NOMO-1 treated with dmso at 0.1 percent for 144 hours (cell line): Measurements from ENCODE around the gene NTNG1.

Source experiments
- DNase-seq: peaks from one replicate; lab custom pipeline; 2025; ENCODE audit not compliant: unreplicated experiment; lab: John Stamatoyannopoulos, UW

Gene NTNG1

DNA sequence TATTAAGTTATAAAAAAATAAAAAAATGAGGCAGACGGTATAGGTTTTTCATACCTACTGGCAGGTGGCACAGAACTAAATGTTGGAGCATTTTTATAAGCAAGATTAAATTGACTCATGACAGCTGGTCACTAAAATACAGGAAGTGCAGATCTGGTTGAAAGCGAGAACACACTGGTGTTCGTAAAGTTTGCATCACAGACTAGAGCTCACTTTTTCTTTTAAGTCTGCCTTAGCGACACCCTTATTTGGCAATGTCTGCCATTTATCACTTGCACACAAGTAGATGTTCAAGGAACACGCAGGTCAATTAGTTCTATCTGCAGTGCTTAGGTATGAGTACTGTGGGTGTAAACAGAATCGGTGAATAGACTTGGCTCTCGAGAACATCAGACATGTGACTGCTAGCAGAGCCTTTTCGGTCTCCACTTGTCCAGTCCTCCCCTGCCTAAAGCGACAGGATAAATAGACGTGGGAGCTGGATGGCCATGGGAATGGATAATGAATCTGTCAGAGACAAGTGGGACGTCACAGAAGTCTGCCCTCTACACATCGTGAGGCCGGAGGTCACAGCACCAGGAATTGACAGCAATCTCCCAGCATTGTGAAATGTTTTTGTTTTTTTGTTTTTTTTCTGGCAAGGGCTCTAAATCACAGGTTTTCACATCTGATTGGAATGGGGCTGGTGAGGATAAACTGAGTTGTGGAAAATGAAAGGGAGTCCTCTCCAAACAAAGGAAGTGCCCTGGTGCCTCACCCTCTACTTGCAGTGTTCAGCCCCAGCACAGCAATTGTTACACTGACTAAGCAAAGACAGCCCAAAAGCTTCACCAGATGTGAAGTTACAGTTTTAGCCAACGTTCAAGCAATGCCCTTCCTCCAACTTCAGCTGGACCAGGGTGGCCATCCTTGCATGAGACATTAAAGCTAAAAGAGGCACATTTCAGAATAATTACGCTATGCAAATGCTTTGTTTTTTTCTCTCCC, 248.9 kb downstream of the NTNG1 start:
- DNase-seq = no peak

DNA sequence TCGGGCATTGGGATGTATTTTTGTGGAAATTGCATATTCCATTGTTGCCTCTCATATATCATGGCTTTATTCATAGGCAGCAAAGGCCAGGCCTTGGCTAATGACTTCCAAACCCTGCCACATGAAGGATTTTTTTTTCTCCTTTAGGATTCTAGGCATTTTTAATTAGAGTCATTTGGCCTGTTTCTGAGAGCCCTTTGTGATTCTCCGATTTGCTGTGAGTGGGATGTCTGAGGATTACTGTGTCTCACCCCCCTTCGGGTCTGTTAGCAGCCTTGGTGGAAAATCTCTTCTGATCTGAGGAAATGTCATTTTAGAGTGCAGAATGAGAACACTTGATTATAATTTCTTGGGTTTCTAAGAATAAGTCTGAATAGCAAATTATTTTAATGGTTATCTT, 253.5 kb downstream of the NTNG1 start:
- DNase-seq = no peak

- DNase-seq = no peak
Measured at GRCh38 chr1:107401704-107402103, 260.9 kb downstream of the NTNG1 start.

- DNase-seq = no peak
Measured at GRCh38 chr1:107404756-107405155, 263.9 kb downstream of the NTNG1 start.

GRCh38 chr1:107405236-107405635, 264.4 kb downstream of the NTNG1 start:
- DNase-seq = peak; percentile 40

DNA sequence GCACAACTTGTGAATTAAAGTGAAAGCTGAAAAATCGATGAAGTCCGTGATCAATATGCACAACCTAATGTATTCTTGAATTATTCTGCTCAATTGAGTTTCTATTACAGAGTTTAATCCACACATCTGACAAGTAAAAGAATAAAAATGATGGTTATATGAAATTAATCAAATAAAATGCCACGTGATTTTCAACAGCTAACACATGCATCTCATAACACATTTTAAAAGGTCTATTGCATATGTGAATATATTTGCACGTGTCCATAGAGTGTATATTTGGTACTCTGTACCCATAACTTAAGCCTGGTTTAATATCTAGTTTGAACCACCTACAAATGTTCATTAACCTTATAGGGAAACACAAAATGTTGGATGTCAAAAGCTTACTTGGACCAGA, 266.2 kb downstream of the NTNG1 start:
- DNase-seq = no peak

GRCh38 chr1:107413546-107413945, 272.7 kb downstream of the NTNG1 start:
- no peak for DNase-seq

DNA sequence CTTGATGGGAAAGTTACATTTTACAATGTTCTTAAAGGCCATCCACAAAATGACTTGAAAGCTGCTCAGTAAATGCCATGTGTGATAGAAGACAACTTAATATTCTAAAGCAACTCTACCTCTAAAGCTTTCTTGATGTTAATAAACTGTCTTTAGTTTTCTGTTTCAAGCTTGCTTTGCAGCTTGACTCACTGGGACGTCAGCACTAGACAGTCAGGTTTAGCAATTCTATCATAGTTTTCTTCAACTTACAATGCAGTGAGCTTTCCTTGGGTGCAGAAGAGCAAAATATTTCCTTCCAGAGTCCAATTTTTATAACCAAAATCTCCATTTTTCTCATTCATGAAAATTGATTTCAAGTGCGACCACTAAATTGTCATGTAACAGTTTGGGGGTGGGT, 273.1 kb downstream of the NTNG1 start:
- no peak for DNase-seq

GRCh38 chr1:107414550-107414949, 273.7 kb downstream of the NTNG1 start:
- no peak for DNase-seq

DNA sequence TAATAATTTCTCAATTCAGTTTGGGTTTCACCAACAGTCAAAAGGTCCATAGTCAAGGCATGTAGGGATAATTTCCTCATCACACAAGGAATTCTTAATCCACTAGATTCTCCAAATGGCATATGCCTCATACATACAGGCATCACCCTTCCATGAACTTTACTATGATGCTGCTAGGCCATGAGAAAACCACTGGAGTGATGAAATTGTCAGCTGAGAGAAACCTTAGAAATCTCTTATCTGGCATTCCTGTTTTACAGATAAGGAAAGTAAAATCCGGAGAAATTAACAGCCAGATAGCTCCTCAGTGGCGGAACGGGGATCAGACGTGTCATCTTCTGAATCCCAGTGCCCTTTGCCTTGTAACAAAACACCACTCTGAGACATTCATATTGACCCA, 274.4 kb downstream of the NTNG1 start:
- DNase-seq = no peak

GRCh38 chr1:107419003-107419402, 278.2 kb downstream of the NTNG1 start:
- DNase-seq = no peak

DNA sequence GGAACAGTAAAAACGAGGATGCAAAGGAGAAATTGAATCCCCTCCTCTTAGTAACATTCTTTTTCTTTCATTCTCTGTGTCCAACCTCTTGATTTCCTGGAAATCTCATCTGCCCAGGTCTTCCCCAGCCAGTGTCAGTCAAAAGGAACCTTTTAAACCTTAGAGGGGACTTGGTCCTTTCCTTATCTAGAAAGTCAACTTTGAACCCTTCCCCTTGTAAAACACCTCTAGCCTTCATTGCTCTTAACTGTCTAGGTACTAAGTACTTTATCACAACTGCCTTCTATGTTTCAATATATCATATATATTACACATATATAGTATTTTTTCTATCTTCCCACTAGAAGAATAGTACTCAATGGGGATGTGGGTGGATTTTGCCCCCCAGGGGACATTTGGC, 282.1 kb downstream of the NTNG1 start:
- DNase-seq = no peak

DNA sequence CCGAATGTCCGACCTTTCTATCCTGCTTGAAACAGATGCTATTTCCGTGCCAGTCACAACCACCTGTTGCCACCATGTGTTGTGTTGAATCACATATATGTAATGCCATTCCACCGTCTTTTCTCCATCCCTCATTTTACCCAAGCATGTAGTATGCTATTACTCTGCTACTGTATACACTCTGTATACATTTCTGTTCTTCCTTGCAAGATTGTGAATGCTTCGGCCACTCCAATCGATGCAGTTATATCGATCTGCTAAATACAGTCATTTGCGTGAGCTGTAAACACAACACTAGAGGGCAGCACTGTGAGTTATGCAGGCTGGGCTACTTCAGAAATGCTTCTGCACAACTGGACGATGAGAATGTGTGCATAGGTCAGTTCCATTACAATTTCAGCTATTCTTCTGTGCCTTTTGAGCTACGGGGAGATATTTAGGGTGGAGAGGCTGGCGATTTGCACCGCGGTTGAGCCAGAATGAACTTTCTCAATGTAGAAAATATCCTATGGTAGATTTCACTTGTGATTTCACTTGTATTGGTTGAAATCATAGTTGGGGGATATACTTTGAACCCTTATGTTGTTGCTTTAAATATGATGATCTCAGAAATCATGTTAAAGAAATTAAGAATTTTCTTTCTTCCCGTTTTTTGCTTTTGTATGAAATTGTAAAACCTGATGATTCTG, 289.8 kb downstream of the NTNG1 start:
- peak; percentile 17 for DNase-seq

- DNase-seq = no peak
Measured at GRCh38 chr1:107432108-107432507, 291.3 kb downstream of the NTNG1 start.

GRCh38 chr1:107433068-107433467, 292.2 kb downstream of the NTNG1 start:
- no peak for DNase-seq

- DNase-seq = no peak
Measured at GRCh38 chr1:107433635-107434360, 293.0 kb downstream of the NTNG1 start.

GRCh38 chr1:107434361-107434693, 293.5 kb downstream of the NTNG1 start:
- DNase-seq = no peak

GRCh38 chr1:107436552-107437241, 295.9 kb downstream of the NTNG1 start:
- no peak for DNase-seq

- DNase-seq = no peak
Measured at GRCh38 chr1:107439567-107439966, 298.7 kb downstream of the NTNG1 start.

DNA sequence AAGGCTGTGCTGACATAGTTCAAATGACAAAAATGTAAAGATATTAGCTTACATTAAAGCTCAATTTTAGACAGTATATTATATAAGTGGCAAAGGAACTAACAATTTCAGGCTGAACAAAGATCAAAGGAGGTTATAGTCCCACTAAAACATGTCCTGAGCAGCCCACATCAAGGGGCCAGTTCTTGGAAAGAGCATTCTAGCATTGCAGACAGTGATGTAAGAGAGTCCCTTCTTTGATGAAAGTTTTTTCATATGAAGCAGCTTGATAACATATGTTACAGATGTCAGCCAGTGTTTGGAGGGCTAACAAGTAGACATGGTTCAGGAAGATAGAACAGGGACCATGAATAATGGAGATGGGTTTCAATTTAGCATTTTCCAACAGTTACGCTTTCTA, 301.7 kb downstream of the NTNG1 start:
- no peak for DNase-seq

DNA sequence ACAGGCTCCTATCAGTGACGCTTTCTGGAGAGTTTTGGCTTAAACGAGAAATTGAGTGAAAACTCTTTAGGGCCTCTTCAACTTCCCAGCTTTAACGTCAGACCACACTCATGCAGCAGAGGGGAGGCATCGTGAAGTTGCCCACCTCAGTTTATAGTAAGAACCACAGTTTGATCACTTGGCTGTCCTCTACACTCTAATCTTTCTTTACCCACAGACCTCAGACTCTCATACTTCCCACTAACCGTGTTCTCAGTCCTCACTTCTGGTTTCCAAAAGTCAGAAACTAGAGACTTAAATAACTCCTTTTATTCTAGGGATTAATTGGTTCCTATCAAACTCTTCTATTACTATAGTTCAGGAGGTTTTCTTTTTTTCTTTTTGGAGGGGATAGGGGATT, 302.2 kb downstream of the NTNG1 start:
- no peak for DNase-seq
